ENCODE measurements around the gene PNKP. TPM values are rescaled to one million over a fixed set of nuclear protein-coding genes. Genes with fewer than 3 reads are reported as not detected.

The PNKP gene
- total RNA-seq, 1 donor from 2014 or later = 66.6 TPM

DNA sequence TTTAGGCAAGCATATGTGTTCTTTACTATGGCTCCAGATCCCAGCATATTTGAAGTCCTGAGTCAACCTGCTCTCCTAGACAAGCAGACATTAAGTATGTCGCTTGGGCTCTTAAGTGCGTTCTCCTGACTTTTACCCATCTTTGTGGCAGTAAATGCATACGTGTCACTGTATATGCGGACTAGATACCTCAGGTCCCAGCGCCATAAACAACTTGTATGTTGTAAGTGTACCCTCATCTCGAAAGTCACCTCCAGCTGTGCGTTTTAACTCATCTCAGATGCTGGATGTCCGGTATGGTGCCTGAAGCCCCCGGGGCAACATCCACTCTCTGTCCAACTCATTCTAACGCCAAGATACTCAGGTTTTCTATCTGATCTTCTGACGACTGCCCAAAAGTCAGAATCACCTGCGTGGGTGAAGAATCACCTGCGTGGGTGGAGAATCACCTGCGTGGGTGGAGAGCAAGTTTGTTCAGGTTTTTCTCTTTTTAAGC, 14.7 kb downstream of the PNKP start:
- intact Hi-C loops (cut with DNase I) = no loop called here
- DNase-seq (ENCODE audit: low spot score) (no peak), ATAC-seq (no peak)

DNA sequence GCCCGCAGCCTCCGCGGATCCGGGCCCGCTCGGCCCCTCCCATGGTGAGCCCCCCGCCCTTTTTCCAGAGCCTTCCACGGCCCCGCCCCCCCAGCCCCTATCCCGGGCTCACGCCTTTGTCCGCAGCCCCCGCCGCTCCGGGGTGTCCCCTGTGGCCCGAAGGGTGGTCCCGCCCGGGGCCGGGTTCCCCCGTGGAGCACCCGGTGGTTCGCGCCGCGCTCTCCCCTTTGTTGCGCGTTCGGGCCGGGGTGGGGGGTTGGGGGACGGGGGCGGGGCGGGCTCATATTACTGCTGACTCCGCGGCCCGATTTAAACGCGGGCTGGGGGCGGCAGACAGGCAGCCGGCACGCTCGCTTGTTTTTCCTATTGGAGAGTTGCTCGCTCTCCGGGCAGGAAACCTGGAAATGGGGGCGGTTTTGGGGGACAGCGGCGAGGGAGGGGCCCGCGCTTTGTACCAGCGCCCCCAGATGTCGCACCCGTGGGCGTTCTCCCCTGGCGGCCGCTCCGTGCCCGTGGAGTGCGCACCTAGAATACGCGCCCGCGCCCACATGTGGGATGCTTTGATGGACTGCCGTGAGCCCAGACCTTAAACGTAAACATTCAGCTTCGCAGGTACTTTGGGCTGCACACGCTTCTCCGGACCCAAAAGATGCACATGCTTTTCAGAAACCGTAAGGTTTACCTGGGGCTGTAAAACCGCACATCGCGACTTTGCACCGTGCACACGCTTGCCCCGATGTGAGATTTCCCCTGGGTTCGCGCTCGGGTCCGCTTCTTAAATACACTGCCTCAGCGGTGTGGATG, 15.7 kb downstream of the PNKP start:
- ATAC-seq (no peak), DNase-seq (ENCODE audit: low spot score) (peak; percentile 77)
- intact Hi-C loops (cut with DNase I) = no loop called here

DNA sequence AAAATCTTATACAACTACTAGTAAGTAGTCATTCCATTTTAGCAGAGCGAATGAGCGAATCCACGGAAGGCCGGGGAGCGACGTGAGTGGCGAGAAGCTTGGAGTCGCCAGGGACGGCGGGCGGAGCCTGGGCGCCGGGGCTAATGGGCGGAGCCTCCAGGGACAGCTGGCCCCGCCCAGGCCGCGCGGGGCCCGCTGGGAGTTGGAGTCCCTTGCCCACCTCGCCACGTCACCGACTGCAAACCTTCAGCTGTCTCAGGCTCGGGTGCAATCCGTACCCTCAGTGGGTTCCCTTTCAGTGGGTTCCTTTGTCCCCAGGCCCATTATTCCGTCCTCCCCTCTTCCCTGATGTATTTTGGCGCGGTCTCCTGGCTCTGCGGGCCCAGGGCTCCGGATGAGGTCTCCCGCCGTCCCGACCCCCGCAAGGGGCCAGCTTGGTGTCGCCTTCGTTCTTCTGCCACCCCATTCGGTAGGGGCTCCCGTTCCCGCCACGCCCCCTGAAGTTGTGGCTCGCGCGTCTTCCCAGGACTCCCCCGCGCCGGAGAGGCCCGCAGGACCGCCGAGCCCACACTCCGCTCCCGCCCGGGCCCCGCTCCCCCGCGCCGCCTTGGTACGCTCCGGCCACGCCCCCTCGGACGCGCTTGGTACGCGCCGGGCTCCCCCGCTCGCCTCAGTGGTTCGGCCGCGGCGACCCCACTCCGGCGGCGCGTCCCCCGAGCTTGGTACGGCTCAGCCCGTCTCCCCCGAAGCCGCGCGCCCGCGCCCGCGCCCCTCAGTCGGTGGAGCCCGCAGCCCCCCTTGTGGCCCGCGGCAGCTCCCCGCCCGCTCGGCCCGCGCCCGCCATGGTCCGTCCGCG, 16.7 kb downstream of the PNKP start, which contains the start of gene PTOV1:
PTOV1 (plus strand) TSS at position 673 of the 856 bp plus-strand sequence.
- ATAC-seq (peak; percentile 97), DNase-seq (ENCODE audit: low spot score) (peak; percentile 94)
- intact Hi-C loops (cut with DNase I) = no loop called here

DNA sequence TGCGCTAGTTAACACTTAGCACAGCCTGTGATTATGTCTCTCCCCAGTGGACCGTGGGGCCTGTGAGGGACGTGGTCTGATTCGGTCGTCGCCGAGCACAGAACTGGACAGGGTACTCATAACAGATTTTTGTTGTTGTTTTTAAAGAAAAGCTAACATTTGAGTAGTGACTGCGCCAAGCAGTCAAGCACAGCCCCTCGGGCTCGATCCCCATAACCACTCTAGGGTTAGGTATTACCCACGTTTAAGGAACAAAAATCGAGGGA, 17.2 kb downstream of the PNKP start:
- ATAC-seq (peak; percentile 10), DNase-seq (ENCODE audit: low spot score) (no peak)
- intact Hi-C loops (cut with DNase I) = no loop called here

DNA sequence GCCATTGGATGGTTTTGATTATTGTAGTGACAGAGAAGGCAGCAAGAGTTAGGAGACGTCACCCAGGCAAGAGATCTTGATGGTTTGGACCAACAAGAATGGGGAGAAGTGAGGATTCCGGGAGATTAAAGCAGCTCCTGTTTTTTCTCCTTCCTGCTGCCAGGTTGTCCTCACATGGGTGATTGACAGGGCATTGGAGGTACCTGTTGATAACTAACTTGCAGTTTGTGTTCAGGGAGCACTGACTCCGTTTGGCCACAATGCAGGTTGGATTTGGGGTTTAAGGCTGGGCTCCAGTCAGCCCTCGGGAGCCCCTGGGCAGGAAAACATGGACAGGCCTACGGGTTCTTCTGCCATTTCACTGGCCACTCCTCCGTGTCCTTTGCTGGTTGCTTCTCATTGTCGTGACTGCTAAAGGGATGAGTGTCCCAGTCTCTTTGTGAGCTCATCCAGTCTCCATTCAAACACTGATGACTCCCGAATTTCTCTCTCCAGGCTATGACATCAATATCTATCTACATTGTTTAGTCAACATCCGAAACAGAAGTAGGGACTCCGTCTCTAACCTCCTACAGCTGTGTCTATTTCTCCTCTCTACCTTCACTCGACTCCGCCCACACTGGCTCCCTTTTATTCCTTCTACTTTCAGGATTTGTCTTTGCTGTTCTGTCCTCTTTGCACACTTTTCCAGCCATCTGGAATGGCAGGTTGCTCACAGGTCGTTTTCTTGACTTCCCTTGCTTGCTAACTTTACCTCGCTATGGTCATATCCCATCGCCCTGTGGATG, 17.7 kb downstream of the PNKP start:
- intact Hi-C loops (cut with DNase I) = no loop called here
- no peak for ATAC-seq
- no peak for DNase-seq (ENCODE audit: low spot score)

DNA sequence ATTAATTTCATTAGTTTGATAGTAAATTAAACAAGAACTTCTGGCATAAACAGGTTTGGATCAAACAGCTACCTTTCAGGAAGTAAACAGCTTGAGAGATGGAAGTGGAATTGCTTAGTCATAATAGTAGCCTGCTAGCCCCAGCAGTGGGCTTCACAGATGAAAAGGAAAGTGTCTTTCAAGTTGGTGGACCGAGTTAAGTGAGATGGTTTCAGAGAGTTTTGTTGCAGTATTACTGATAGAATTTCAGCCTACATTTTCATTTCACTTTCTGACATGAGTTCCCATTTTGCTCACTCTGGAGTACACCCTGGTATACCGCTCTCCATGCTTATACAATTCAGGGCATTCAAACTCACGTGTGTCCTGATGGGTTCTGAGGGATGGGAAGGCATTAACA, 18.4 kb downstream of the PNKP start:
- intact Hi-C loops (cut with DNase I) = no loop called here
- DNase-seq (ENCODE audit: low spot score) (no peak), ATAC-seq (no peak)

DNA sequence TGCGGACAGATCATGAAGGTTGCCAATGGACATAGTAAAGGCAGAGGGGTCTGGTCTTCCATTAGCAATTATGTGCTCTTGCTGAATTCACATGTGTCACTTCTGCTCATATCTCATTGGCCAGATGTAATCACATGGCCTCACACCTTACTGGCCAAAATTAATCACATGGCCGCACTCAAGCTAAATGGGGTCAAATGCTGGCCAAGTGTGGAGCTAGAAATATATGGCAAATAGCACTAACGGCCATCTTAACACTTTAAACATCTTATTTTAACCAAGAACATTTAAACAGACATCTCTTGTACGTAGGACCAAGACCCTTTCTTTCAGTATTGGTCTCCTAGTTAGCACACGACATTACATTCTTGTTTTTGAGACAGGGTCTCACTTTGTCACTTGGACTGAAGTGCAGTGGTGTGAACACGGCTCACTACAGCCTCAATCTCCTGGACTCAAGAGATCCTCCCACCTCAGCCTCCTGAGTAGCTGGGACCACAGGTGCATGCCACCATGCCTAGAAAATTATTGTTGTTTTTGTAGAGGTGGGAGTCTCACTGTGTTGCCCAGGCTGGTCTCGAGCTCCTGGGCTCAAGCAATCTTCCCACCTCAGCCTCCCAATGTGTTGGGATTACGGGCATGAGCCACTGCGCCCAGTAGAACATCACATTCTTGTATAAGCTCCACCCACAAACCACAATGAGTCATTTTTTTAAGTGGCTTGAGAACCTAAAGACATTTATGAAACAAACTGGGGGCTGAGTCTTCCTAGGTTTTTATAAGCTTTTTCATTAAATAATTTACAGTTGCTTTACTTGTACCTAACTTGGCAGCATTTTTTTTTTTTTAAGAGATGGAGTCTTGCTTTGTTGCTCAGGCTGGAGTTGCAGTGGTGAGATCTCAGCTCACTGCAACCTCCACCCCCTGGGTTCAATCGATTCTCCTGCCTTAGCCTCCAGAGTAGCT, 19.4 kb downstream of the PNKP start:
- no peak for DNase-seq (ENCODE audit: low spot score)
- ATAC-seq = no peak
- intact Hi-C loops (cut with DNase I) = loop anchor here (1.0 kb wide), 1 partner anchor 22 kb away; no protein-coding TSS in a partner anchor

DNA sequence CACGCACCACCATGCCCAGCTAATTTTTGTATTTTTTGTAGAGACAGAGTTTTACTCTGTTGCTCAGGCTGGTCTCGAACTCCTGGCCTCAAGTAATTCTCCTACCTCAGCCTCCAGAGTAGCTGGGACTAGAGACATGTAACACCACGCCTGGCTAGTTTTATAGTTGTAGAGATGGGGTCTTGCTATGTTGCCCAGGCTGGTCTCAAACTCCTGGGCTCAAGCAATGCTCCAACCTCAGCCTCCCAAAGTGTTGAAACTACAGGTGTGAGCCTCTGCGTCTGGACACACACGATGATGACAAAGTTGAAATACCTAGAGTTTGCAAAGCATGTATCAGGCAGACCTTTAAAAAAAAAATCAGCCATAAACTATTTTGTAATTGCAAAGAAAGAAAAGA, 21.0 kb downstream of the PNKP start:
- no peak for ATAC-seq
- intact Hi-C loops (cut with DNase I) = no loop called here
- DNase-seq (ENCODE audit: low spot score) = no peak

DNA sequence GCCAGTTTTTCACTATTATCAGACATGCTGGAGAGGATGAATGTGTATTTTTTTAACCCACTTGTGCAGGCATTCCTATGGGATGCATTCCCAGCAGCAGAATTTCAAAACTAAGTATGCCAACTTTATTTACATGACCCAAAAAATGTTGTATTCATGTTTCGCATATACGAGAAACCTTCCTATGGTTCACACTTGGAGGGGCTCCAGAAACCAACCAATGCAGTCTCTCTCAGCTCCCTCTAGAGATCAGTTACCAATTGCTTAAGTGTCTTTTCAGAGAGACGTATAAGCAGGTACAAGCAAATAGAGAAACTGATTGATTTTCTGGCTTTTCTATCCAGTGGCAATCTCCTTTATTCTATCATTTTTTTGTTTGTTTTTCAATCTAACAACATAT, 22.0 kb downstream of the PNKP start:
- intact Hi-C loops (cut with DNase I) = no loop called here
- ATAC-seq (no peak), DNase-seq (ENCODE audit: low spot score) (no peak)

DNA sequence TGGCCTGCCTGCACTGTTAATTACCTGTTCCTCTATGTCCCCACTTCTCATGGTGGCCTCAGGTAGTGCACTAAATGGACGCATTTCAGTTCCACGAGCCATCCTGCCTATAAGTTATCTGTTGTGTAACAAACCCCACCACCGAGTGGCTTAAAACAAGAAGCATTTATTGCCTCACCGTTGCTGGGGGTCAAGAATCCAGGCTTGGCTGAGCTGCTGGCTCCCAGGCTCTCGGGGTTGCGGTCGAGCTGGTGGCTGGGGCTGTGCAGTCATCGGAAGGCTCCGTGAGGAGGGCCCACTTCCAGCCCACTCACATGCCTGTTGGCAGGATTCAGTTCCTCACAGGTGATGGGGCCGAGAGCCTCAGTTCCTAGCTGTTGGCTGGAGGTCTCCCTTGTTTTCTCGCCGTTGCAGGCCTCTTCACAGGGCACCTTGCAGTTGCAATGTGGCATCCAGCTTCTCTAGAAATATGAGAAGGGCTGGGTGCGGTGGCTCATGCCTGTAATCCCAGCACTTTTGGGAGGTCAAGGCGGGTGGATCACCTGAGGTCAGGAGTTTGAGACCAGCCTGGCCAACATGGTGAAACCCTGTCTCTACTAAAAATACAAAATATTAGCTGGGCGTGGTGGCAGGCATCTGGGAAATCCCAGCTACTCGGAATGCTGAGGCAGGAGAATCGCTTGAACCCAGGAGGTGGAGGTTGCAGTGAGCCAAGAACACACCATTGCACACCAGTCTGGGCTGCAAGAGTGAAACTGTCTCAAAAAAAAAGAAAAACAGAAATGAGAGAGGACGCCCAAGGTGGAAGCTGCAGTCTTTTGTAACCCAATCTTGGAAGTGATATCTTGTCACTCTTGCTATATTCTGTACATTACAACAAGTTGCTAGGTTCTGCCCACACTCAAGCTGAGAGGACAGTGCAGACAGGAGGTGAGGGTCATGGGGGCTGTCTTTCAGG, 23.0 kb downstream of the PNKP start:
- ATAC-seq = no peak
- intact Hi-C loops (cut with DNase I) = no loop called here
- DNase-seq (ENCODE audit: low spot score) = no peak

DNA sequence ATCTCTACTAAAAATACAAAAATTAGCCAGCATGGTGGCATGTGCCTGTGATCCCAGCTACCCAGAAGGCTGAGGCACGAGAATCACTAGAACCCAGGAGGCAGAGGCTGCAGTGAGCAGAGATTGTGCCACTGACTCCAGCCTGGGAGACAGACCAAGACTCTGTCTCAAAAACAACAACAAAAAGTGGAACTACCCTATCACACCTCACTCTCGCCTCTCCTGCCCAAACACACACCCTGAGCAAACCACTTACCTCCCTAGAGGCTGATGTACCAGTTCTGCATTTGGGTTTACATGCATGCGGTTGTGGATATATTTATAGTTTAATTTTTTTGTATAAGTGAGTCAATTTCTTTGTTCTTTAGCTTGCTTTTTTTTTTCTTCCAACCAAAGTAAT, 24.1 kb downstream of the PNKP start:
- intact Hi-C loops (cut with DNase I) = no loop called here
- no peak for ATAC-seq
- DNase-seq (ENCODE audit: low spot score) = no peak

DNA sequence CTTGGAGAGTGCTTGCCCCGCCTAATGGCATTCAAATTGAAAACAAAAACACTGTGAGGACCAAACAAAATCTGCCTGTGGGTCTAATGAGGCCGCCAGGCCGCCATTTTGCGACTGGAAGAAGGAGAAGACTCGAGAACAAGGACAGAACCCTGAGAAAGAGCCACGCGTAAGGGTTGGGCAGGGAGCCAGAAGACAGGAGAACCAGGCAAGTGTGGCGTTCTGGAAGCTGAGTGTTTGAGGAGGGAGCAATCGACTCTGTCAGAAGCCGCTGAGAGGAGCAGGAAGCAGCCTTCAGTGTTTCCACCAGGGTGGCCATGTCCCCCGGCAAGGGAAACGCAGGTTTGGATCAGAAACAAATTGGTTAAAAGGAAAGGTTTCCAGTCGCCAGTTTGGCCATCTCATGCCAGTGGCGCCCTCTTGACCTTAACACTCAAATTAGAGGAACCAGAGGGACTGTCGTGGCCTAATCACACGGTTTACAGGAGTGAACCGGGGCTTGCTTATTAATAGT, 26.6 kb downstream of the PNKP start:
- ATAC-seq (no peak), DNase-seq (ENCODE audit: low spot score) (no peak)
- intact Hi-C loops (cut with DNase I) = no loop called here

DNA sequence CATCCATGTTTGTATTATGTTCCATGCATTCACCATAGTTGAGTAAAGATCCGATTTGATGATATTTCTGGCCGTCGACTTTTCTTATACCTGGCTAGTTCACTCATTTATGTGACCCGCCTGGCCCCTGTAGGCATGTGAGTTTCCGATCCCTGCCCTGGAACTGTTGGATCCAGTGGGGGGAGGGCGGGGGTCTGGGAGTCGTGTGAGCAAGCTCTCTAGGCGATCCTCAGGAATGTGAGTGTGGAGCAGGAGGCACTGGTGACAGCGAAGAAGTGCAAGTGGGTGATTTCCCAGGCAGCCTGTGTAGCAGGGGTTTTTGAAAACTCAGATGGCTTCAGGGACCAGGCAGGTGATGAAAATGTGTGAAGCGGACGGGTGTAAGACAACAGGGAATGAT, 27.1 kb downstream of the PNKP start:
- intact Hi-C loops (cut with DNase I) = no loop called here
- DNase-seq (ENCODE audit: low spot score) = no peak
- ATAC-seq = no peak

DNA sequence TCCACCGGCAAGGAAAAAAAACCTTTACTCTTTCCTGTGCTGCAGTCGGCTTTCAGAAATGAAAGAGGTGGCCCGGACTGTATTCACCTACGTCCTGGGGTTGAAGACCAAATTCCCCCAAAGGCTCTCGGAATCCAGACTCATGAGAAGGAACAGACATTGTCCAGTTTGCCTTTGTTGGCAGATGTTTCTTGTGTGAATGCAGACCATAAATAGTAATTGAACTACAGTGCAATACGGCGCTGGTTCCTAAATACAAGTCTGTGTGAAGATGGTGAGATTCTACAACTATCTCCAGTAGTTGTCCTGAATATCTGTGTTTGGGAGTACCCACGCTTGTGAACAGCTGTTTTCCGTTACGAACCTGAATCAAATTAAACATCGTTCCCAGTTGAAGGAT, 27.7 kb downstream of the PNKP start:
- DNase-seq (ENCODE audit: low spot score) = no peak
- ATAC-seq = no peak
- intact Hi-C loops (cut with DNase I) = no loop called here

DNA sequence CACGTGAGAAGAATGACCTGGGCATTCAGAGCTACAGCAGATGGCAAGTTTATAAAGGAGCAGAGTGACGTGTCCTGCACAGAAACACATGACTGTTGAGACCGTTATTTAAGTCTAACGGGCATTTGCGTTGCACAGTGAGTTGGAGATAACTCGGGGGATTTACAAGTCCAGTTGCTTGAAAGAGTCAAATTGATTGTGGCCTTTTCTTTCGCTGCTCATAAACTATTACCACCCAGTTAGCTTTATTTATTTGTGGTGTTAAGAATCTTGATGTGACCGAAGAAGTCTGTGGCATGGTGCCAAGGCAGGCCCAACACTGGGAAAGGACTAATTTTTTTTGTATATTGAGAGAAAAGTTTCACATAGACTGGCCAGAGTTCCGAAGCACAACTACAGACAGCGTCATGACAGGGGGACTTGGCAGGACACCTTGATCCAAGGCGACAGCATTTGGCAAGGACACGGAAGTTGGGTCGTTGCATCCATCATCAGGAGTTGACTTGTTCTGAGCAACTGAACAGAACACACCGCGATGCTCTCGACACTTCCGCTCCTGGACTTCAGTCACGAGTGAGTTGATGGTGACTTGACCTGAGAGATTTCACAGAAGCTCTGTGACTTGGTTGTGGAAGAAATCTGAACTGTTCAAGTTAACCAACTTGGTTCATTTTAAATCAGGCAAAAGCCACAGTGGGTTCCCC, 28.3 kb downstream of the PNKP start:
- ATAC-seq (no peak), DNase-seq (ENCODE audit: low spot score) (no peak)
- intact Hi-C loops (cut with DNase I) = no loop called here

DNA sequence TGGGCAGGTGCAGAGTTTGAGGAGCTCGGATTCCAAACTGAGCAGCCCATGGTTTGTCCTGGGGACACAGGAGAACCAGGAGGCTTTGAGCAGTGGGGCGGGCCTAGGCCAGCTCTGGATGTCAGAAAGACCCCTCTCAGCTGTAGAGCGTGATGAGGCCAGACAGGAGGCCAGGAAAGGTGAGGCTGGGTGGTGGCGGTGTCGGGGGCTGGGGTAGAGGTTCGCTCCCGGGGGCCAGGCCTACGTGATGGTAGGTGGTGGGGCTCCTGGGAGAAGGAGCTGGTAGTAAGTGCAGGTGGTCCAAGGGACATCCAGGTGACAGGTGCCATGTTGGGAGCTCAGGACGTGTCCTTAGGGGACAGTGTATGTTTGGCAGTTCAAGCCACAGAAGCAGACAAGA, 30.0 kb downstream of the PNKP start:
- ATAC-seq (no peak), DNase-seq (ENCODE audit: low spot score) (no peak)
- intact Hi-C loops (cut with DNase I) = no loop called here

DNA sequence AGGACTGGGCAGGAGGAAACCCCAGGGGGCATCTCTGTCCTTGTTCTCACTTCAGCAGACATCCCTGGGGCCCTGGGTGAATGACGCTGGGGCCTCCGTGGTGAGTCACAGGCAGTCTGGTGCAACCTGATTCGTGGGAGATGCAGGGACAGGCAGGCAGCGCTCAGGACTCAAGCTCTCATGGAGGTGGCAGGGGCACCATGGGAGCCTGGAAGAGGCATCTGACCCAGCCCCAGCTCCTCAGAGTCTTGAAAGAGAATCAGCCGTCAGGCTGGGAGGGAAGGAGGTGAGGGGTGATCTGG, 30.4 kb downstream of the PNKP start:
- intact Hi-C loops (cut with DNase I) = no loop called here
- DNase-seq (ENCODE audit: low spot score) (no peak), ATAC-seq (no peak)
